GM21526 (cell line): ENCODE results near the gene UNKL.

Source experiments
- ATAC-seq: cut with Tn5 transposase; IDR thresholded peaks from one replicate; pipeline ENCODE4 v1.9.1; 2021; ENCODE audit warnings: moderate library complexity; ENCODE audit not compliant: unreplicated experiment, low FRiP score

Gene UNKL

DNA sequence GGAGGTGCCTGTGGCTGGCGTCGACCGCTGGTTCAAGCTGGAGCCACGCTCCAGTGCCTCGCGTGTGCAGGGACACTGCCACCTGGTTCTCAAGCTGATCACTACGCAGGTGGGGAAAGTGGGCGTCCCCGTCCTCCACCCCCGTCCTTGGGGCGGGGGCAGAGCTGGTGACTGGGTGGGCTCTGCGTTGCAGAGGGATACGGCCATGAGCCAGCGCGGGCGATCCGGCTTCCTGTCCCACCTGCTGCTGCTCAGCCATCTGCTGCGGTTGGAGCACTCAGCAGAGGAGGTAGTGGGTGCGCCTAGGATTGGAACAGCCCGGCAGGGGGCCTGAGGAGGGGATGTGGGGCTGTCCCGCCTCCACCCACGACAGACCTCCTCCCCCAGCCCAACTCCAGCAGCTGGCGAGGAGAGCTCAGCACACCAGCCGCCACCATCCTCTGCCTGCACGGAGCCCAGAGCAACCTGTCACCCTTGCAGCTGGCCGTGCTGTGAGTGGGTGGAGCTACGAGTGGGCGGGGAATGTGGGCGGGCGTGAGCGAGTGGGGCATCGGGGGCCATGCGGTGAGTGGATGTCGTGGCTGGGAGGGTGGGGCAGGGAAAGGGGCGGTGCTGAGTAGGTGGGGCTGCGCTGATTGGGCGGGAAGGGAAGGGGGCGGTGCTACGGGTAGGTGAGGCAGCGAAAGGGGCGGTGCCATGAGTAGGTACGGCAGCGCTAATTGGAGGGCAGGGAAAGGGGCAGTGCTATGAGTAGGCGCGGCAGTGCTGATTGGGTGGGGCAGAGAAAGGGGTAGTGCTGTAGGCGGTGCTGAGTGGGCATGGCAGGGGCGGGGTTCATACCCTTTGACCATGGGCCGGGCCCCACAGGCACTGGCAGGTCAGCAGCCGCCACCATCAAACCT is 71.7 kb downstream of the UNKL start:
- ATAC-seq: peak; percentile 61

DNA sequence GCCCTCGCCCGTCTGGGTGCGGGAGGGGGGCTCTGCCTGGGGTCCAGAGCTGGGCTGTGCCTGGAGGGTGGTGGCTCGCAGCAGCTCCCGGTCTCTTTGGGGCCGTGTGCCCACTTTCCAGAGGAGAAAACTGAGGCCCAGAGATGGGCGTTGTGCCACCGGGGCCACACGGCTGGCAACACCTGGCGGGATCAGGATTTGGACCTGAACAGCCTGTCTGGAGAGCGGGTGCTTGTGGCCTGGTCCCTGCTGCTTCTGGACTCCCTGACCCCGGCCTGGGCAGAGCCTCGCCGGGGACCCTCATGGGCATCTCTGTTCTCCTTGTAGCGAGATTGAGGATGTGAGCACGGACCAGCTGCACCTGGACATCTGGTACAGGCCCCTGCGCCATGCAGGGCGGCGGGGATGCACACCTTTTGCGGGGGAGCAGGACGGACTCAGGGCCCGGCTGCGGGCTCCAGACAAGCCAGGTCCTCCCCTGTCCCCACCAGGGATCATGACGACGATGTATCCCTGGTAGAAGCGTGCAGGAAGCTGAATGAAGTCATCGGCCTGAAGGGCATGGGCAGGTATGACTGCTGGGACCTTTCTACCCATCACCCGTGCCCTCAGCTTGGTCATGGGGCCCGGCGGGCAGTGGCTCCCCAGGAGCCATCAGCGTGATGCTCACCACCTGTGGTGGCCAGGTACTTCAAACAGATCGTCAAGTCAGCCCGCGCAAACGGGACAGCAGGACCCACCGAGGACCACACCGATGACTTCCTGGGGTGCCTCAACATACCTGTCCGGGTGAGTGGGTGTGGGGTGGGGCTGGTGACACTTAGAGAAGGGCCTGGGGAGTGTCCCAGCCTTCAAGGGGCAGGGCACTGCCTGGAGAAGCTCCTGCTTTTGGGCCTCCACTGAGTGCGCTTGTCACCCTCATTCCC is 72.7 kb downstream of the UNKL start:
- no peak for ATAC-seq

DNA sequence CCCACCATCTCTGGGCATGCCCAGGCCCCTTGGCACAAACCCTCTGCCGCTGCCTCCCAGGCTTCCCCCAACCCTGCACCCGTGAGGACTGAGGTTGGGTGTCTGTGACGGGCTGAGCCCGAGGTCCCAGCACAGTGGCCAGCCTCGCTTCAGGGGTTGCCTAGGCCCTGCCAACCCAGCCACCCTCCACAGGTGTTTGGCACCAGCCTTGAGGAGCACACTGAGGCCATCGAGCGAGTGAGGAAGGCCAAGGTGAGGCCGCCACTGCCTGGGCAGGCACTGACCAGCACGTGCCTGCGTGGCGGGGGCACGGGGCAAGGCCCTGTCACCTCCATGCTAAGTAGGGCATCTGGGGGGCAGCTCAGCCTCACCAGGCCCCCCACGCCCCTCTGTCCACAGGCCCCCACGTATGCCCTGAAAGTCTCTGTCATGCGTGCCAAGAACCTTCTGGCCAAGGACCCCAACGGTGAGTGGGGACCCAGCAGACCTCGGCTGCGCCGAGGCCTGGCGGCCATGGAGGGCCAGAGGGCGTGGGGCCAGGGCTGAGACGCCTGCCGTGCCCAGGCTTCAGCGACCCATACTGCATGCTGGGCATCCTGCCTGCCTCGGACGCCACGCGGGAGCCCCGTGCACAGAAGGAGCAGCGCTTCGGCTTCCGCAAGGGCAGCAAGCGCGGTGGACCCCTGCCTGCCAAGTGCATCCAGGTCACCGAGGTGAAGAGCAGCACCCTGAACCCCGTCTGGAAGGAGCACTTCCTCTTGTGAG is 73.6 kb downstream of the UNKL start:
- no peak for ATAC-seq

DNA sequence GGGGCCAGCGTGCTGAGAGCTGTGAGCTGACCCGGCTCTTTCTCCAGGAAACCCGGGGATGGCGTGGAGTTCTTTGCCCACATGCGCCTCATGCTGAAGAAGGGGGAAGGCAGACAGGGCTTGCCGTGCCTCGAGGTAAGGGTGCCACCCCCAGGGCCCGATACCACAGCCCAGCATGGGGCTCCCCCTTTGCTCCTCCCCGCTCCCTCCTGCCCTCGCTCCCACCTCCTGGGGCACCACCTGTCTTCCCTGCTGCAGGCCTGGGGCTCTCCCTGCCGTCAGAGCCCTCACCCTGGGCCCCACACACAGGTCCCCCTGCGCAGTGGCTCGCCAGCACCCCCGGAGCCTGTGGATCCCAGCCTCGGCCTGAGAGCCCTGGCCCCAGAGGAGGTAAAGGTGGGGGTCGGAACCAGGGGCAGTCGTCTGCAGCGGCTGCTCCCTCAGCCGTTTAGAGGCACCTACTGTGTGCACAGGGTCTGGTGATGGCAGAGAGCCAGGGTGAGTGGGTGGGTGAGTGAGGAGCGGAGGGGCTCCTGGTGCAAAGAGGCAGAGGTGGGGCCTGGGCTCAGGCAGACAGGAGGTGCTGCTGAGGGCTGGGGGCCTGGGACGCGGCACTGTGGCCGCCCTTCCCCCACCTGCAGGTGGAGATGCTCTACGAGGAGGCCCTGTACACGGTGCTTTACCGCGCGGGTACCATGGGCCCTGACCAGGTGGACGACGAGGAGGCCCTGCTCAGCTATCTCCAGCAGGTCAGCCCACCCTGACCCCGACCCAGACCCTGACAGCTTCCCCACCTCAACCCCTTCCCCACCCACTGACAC is 75.4 kb downstream of the UNKL start:
- no peak for ATAC-seq

DNA sequence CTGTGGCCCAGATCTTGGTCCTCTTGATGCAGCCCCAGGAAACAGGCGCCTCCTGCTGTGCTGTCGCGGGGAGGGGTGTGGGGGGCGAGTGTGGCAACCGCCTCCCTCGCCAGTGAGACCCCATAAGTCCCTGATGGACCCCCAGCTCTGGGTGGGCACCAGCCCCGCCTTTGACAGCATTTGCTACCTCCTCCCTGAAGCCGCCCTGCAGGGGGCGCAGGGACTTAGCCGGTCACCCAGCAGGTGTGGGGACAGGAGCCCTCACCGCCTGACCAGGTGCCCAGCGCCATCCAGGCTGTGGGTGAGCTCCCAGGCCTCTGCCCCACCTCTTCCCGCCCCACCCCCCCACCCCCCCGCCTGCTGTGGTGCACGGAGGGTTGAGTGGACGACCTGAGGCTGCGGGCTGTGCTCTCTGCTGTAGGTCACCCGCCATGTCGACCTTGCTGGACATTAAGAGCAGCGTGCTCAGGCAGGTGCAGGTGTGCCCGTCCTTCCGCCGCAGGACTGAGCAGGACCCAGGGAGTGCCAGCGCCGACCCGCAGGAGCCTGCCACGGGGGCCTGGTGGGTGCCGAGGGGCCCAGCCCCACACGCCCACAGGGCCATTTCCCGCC is 76.3 kb downstream of the UNKL start:
- ATAC-seq: no peak

DNA sequence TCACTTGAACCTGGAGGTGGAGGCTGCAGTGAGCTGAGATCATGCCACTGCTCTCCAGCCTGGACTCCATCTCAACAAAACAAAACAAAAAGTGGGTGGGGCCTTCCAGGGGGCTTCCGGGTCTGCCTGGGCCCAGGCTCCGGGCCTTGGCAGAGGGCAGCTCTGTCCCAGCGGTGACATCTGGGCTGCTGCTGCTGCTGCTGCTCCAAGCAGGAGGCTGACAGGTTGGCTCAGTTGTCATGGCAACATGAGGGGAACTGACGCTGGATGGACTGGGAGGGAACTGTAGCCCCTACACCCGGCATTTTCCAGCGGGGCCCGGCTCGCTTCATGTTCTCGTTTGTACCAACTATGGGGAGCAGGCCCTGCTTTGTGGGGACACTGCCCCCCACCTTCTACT is 77.0 kb downstream of the UNKL start:
- no peak for ATAC-seq

DNA sequence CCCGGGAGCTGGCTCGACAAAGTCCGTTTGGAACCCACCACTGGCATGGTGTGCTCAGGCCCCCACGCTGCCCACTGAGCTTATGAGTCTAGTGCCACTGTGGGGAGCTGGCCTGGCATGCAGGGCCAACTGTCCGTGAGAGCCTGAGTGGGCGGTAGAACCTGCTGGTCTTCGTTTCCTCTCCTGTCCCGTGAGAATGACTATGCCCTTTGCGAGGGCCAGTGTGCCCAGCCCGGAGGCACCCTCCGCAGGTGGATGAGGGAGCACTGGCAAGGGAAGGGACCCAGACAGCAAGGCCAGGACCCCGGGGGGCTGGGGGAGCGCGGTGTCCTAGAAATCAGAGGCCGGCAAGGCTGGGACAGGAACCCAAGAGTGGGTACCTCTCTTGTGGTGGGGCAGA is 77.9 kb downstream of the UNKL start:
- no peak for ATAC-seq

DNA sequence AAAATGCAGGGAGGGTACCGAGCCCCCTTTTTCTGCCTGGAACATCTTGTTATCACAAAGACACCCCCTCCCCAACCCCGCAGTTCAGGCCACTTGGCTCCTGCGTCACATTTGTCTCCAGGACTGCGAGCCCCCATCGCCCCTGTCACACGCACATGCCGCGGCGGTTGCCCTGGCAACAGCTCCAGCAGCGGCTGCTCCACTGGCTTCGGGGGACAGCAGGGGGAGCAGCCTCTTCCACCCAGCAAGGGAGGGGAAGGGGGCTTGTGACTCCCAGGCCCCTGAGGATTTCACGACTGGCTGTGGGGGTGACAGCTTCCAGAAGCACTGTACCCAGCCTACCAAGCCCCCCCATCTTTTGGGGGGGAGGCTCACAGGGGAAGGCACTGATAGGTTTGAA is 78.5 kb downstream of the UNKL start:
- no peak for ATAC-seq

DNA sequence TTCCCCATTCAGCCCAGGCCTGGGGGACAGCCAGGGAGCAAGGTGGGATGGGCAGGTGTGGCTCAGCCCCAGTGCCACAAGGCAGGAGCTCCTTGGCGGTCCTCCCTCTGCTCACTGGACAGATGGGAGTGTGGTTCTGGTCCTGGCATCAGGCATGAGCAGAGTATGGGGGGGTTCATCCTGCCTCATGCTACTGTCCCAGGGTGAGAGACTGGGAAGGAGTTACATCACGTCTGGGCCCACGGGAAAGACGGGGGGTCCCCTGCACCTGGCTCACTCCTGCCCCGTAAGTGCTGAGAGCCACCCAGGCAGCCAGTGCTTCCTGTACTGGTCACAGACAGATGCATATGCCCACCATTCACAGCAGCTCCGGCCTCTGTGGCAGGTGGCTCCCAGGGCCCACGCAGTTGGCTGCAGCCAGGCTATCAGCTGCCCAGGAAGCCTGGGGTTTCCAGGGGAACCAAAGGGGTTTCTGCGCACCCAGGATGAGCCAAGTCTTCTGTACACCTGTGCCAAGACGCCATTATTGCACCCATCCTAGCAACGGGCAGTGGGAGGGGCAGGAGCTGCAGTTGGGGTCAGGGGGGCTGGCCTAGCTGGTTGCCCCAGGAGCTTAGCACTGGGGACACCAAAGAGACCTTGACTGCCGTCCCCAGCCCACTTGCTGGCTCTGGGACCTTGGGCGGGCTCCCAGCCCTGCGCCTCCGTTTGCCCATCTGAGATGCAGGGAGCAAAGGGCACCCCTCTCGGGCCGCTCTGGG is 79.1 kb downstream of the UNKL start:
- ATAC-seq: no peak

DNA sequence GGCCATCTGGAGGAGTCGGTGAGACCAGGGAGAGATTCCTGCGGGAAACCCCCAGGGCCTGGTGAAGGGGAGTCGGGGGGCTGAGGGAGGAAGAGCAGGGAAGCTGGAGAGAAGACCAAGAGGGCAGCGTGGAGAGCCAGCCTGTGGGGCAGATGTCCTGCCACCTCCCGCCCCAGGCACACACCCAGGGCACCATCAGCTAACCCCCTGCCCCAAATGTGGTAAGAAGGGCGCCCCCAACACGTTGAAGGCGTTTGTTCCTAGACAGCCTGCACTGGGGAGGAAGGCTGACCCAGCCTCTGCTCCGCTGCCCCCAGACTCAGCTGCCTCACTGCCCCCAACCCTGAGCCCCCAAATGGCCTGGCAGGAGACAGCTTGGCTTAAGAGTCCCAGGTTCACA is 79.8 kb downstream of the UNKL start:
- no peak for ATAC-seq

DNA sequence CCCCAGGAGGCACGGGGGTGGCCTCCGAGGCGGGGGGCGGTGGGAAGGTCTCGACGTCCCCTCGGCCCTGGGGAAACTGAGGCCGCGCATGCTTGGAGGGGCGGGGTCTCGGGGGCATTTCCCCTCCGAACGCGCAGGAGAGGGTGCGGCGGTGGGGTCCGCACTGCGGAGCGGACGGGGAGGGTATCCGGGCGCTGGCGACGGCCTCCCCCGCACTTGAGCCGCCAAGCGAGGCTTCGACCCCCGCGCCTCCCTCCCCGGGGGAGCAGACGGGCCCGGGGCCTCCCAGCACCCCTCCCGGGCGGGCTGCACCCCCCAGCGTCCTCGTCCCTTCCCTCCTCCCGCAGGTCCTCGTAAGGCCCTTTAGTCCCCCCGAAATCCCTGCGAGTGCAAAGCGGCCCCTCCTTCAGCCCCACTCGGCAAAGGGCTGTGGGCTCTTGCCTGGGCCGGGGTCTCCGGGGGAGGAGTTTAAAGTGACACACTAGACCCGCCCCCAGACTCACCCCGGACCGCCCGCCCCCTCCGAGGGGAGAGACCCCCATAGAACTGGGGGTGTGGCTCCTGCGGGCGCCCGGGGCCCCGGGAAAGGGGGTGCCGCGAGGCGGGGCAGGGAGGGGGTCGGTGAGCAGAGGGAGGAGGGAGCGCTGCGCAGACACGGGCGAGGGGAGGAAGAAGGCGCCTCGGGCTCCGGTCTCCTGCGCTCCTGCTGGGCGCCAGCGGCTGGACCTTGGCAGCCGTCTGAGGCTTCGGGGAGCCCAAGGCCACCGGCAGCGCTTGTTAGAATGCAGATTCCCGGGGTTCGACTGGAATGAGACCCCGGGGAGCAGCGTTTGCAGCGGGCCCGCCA is 80.4 kb downstream of the UNKL start:
- ATAC-seq: no peak

DNA sequence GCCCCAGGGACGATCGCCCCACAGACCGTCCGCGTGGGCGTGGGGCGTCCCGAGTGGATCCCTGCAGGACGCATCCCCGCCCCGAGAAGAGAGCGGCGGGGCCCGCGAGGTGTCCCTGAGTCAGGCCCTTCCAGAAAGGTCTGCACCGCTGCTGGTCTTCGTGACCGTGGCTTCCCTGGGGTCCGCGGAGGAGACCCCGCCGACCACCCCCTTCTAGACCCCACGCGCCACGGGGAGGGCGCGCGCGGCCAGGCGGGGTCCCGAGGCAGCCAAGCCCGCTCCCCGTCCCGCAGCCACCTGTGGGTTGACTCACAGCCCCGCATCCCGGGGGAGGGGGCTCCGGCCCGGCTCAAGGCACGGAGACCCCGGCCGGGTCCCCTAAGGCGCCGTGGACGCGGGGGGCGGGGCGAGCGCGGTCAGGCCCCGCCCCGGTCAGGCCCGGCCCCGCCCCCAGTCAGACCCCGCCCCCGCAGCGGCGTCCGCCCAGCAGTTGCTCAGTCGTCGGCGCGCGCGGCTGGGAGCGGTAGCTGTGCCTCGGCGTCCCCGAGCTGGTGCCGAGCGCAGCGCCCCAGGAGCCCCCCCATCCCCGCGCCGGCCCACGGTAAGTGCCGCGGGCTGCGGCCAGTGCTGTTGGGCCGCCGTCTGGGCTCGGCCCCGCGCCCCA is 81.2 kb downstream of the UNKL start, which contains the start of gene BAIAP3:
BAIAP3 (plus strand) TSS at position 497 of the 664 bp plus-strand sequence. CDS start 4,905 bp downstream, outside the sequence.
- no peak for ATAC-seq

DNA sequence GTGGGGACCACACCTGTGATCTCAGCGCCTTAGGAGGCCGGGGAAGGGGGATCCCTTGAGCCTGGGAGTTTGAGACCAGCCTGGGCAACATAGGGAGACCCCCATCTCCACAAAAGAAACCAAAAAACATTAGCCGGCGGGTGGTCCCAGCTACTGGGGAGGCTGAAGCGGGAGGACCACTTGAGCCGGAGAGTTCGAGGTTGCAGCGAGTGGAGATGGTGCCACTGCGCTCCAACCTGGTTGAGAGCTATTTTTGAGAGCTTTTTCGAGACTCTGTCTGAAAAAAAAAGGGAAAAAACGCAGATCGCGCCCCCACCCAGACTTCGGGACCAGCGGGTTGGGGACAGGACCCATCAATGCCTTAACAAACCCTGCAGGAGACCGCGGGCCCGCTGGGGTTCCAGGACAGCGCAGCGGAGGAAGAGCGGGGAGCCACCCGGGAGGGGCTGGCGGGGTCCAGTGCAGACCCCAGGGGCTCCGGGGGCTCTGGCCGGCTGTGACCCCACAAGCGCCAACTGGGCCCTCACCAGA is 81.8 kb downstream of the UNKL start:
- no peak for ATAC-seq

DNA sequence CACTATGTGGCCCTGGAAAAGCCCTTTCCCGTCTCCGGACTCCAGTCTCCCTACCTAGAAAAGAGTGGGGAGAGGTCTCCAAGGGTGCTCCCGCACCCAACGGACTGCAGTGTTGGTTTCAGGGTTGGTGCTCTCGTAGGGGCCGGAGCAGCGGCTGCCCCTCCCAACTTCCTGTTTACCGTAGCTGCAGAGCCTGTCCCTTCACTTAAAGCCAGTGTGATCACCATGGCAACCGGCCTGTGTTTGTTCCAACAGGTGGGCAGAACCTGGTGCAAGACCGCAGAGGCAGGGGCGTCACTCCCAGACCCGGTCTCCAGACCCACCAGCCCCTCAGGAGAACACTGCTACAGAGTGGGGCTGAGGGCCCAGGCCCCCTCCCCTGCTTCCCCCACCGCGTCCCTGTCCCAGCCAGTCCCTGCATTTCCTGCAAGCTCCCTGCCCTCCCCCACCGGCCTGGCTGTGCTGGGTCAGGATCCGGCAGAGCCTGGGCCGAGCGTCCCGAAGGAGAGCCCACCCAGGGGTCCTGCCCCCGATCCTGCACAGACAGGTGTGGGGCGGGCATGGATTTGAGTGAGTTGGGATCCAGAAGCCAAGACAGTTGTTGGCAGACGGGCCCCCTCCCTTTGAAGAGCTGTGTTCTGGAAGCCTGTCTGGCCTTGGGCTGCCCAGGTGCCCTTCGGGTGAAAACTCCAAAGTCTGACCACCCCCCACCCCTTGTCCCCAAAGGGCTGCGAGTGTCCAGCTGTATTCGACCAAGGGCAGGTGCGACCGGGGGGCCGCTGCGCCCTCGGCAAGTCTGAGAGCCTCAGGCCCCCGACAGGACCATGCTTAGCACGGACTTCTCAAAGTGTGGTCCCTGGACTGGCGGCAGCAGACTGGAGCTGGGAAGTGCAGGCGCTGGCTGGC is 82.5 kb downstream of the UNKL start:
- no peak for ATAC-seq

DNA sequence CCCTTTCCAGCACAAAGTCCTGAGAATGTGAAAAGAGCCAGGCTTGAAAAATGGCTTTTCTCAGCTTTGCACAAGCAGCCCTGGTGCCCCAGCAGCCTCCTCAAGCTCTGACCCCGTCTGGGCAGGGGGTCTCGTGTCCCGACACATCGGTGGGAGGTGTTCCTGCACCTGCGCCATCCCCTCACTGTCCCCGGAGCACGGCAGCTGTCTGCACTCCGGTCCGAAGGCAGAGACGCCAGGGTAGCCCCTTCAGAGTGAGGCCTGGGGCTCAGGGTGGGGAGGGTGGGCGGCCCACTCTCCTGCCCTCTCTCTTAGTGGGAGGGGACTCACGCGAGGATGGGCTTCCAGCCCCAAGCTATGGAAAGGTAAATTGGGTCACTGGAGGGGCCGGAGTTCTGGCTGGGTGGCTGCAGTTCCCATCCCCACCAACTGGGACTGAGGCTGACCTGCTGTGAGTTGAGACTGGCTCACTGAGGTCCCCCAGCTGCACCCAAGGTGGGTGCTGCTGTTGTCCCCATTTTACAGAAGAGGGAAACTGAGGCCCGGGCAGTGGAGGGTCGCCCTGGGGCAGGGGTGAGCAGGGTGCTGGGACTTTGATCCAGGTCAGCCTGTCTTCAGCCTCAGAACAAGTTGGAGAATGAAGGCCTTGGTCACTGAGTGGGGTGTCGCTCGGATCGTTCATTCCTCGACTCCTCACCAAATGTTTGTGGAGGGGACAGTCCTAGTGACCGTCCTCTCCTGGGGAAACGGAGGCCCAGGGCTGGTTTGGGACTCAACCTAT is 83.4 kb downstream of the UNKL start:
- ATAC-seq: no peak
